ENCODE results near the gene BNC2.

The BNC2 gene

GRCh38 chr9:16693616-16694015 is 176.9 kb downstream of the BNC2 start:
- no peaks in the 10 kb centered on the region for H3K9me3 ChIP-seq (ENCODE audit: low read length)
- H3K27ac ChIP-seq (ENCODE audit: low read depth, low read length, poor library complexity, severe bottlenecking), result no peak overlapping the region
- H4K20me1 ChIP-seq (ENCODE audit: insufficient read depth, low read length), result no peaks in the 10 kb centered on the region
- no peaks in the 10 kb centered on the region for H3F3A ChIP-seq (ENCODE audit: insufficient read depth, low read length)
- H3K9me2 ChIP-seq (ENCODE audit: low read depth, low read length), result no peaks in the 10 kb centered on the region
- H3K27me3 ChIP-seq (ENCODE audit: insufficient read depth, low read length), result 0 out of 2 replicates have a peak, but pooled peaks cover 6% of the 10 kb centered on the region
- TF ChIP-seq EZH2 (IDR thresholded peaks at IDR 0.05; ENCODE audit: borderline replicate concordance, low read length), result no peak
- no peak for TF ChIP-seq CTCF (IDR thresholded peaks at IDR 0.05; ENCODE audit: low read length)
- H3K4me2 ChIP-seq (ENCODE audit: low read length), result no peak overlapping the region
- no peak overlapping the region for H3K4me3 ChIP-seq (ENCODE audit: low read depth, low read length, poor library complexity, severe bottlenecking)
- H2AFZ ChIP-seq (ENCODE audit: low read length), result no peak overlapping the region
- H3K36me3 ChIP-seq (ENCODE audit: insufficient read depth, low read length), result no peaks in the 10 kb centered on the region
- H3K9ac ChIP-seq (ENCODE audit: low read length), result no peak overlapping the region
- no peaks in the 10 kb centered on the region for H3K4me1 ChIP-seq (ENCODE audit: insufficient read depth, low read length, severe bottlenecking)
- H3K79me2 ChIP-seq (ENCODE audit: insufficient read depth, low read length), result no peaks in the 10 kb centered on the region

- H3K27ac ChIP-seq (ENCODE audit: low read depth, low read length, poor library complexity, severe bottlenecking), result no peak overlapping the region
- H3K9ac ChIP-seq (ENCODE audit: low read length), result no peak overlapping the region
- no peaks in the 10 kb centered on the region for H3K9me3 ChIP-seq (ENCODE audit: low read length)
- 0 out of 2 replicates have a peak, but pooled peaks cover 6% of the 10 kb centered on the region for H3K27me3 ChIP-seq (ENCODE audit: insufficient read depth, low read length)
- H2AFZ ChIP-seq (ENCODE audit: low read length), result no peak overlapping the region
- H3K9me2 ChIP-seq (ENCODE audit: low read depth, low read length), result no peaks in the 10 kb centered on the region
- no peaks in the 10 kb centered on the region for H3K79me2 ChIP-seq (ENCODE audit: insufficient read depth, low read length)
- H4K20me1 ChIP-seq (ENCODE audit: insufficient read depth, low read length), result no peaks in the 10 kb centered on the region
- TF ChIP-seq EZH2 (IDR thresholded peaks at IDR 0.05; ENCODE audit: borderline replicate concordance, low read length) (no peak), CTCF (IDR thresholded peaks at IDR 0.05; ENCODE audit: low read length) (no peak)
- no peaks in the 10 kb centered on the region for H3K36me3 ChIP-seq (ENCODE audit: insufficient read depth, low read length)
- H3K4me1 ChIP-seq (ENCODE audit: insufficient read depth, low read length, severe bottlenecking), result no peaks in the 10 kb centered on the region
- no peaks in the 10 kb centered on the region for H3F3A ChIP-seq (ENCODE audit: insufficient read depth, low read length)
- H3K4me3 ChIP-seq (ENCODE audit: low read depth, low read length, poor library complexity, severe bottlenecking), result no peak overlapping the region
- H3K4me2 ChIP-seq (ENCODE audit: low read length), result no peak overlapping the region
These were observed 179.8 kb downstream of the BNC2 start for GRCh38 chr9:16690628-16691027.

- H3K4me2 ChIP-seq (ENCODE audit: low read length), result no peak overlapping the region
- no peaks in the 10 kb centered on the region for H3K9me2 ChIP-seq (ENCODE audit: low read depth, low read length)
- 0 out of 2 replicates have a peak, but pooled peaks cover 6% of the 10 kb centered on the region for H3K27me3 ChIP-seq (ENCODE audit: insufficient read depth, low read length)
- no peaks in the 10 kb centered on the region for H3K9me3 ChIP-seq (ENCODE audit: low read length)
- no peak overlapping the region for H2AFZ ChIP-seq (ENCODE audit: low read length)
- no peaks in the 10 kb centered on the region for H3F3A ChIP-seq (ENCODE audit: insufficient read depth, low read length)
- H3K9ac ChIP-seq (ENCODE audit: low read length), result no peak overlapping the region
- H3K79me2 ChIP-seq (ENCODE audit: insufficient read depth, low read length), result no peaks in the 10 kb centered on the region
- no peak overlapping the region for H3K27ac ChIP-seq (ENCODE audit: low read depth, low read length, poor library complexity, severe bottlenecking)
- H3K4me1 ChIP-seq (ENCODE audit: insufficient read depth, low read length, severe bottlenecking), result no peaks in the 10 kb centered on the region
- no peaks in the 10 kb centered on the region for H4K20me1 ChIP-seq (ENCODE audit: insufficient read depth, low read length)
- no peak for TF ChIP-seq EZH2 (IDR thresholded peaks at IDR 0.05; ENCODE audit: borderline replicate concordance, low read length)
- no peak for TF ChIP-seq CTCF (IDR thresholded peaks at IDR 0.05; ENCODE audit: low read length)
- H3K36me3 ChIP-seq (ENCODE audit: insufficient read depth, low read length), result no peaks in the 10 kb centered on the region
- H3K4me3 ChIP-seq (ENCODE audit: low read depth, low read length, poor library complexity, severe bottlenecking), result no peak overlapping the region
These were observed 180.3 kb downstream of the BNC2 start for GRCh38 chr9:16690205-16690604.
